Peyer's patch (tissue), 4 donors: Measurements from ENCODE around the gene RALGPS2. TPM values are rescaled to one million over a fixed set of nuclear protein-coding genes. Genes with fewer than 3 reads are reported as not detected.

Experiments
- DNase-seq, 3 donors: peaks; one replicate each; pipeline ENCODE4 v3.0.0-alpha.2; 2017 to 2019
- H3K27ac ChIP-seq, 4 donors: fragments of 200-600 bp; sonication (generic); one replicate each; pipeline ENCODE4 v1.5.1; 2016 to 2019
- H3K27me3 ChIP-seq, 2 donors: fragments of 200-600 bp; sonication (generic); one replicate each; pipeline ENCODE4 v1.5.1; 2019
- H3K36me3 ChIP-seq, 3 donors: fragments of 200-600 bp; sonication (generic); one replicate each; pipeline ENCODE4 v1.5.1; 2016 to 2019
- H3K4me1 ChIP-seq, 4 donors: fragments of 200-600 bp; sonication (generic); one replicate each; pipeline ENCODE4 v1.5.1; 2016 to 2019
- H3K4me3 ChIP-seq, 4 donors: fragments of 200-600 bp; sonication (generic); 1 replicate in 3 of 4; 2 replicates in 1 of 4; pipeline ENCODE4 v1.5.1; 2016 to 2019; ENCODE audit warnings: mild to moderate bottlenecking in 1 of 4
- H3K9me3 ChIP-seq, 4 donors: fragments of 200-600 bp; sonication (generic); one replicate each; pipeline ENCODE4 v1.5.1; 2016 to 2019; ENCODE audit warnings: mild to moderate bottlenecking in 1 of 4
- CTCF ChIP-seq, 6 experiments: fragments of 450-650 bp in 4 of 6; fragments of 200-600 bp in 2 of 6; sonication (generic) in 1 of 6; IDR thresholded peaks; one replicate each; pipeline ENCODE4 v1.5.1; 2017 to 2019; ENCODE audit warnings: antibody characterized with exemption in 6 of 6, mild to moderate bottlenecking in 3 of 6, moderate library complexity in 1 of 6
- POLR2A ChIP-seq, 2 donors: fragments of 450-650 bp; IDR thresholded peaks; one replicate each; pipeline ENCODE4 v1.5.1; 2017; ENCODE audit warnings: antibody characterized with exemption in 2 of 2, mild to moderate bottlenecking in 2 of 2, moderate library complexity in 2 of 2
- small RNA-seq, 2 donors: library from RNA; depleted of rRNA; stranded (forward); fragments of <200 nt; gene quantifications; one replicate each; pipeline ENCODE3, GENCODE V24; 2016
- total RNA-seq, 4 donors: library from RNA; depleted of rRNA; stranded (reverse); fragments of >200 nt; gene quantifications; one replicate each; pipeline ENCODE4 v1.1.0, GENCODE V29; 2016

Gene RALGPS2
- total RNA-seq, 4 donors from 2014 or later, result 25.8 to 102 (median 40.6) TPM

GRCh38 chr1:178964469-178965330, 239.7 kb downstream of the RALGPS2 start:
- no peak for DNase-seq
- Histone ChIP-seq H3K4me1 (no peaks in the 10 kb centered on the region), H3K27ac (no peak overlapping the region), H3K9me3 (no peaks in the 10 kb centered on the region), H3K36me3 (no peaks in the 10 kb centered on the region), H3K4me3 (no peak overlapping the region), H3K27me3 (no peaks in the 10 kb centered on the region)
- no peak for TF ChIP-seq CTCF (IDR thresholded peaks at IDR 0.05)
- TF ChIP-seq POLR2A (IDR thresholded peaks at IDR 0.05), result no peak

- no peaks in the 10 kb centered on the region for H3K36me3 ChIP-seq
- H3K27me3 ChIP-seq, result no peaks in the 10 kb centered on the region
- no peaks in the 10 kb centered on the region for H3K4me1 ChIP-seq
- H3K27ac ChIP-seq, result no peak overlapping the region
- DNase-seq, result no peak
- TF ChIP-seq CTCF (IDR thresholded peaks at IDR 0.05) (no peak), POLR2A (IDR thresholded peaks at IDR 0.05) (no peak)
- H3K9me3 ChIP-seq, result no peaks in the 10 kb centered on the region
- no peak overlapping the region for H3K4me3 ChIP-seq
These were observed 241.3 kb downstream of the RALGPS2 start for GRCh38 chr1:178966312-178966711.

GRCh38 chr1:178969226-178969987, 244.4 kb downstream of the RALGPS2 start:
- no peaks in the 10 kb centered on the region for H3K36me3 ChIP-seq
- no peak overlapping the region for H3K27ac ChIP-seq
- no peak overlapping the region for H3K4me3 ChIP-seq
- DNase-seq, result no peak
- no peak for TF ChIP-seq CTCF (IDR thresholded peaks at IDR 0.05)
- TF ChIP-seq POLR2A (IDR thresholded peaks at IDR 0.05), result no peak
- H3K27me3 ChIP-seq, result no peaks in the 10 kb centered on the region
- H3K4me1 ChIP-seq, result no peaks in the 10 kb centered on the region
- H3K9me3 ChIP-seq, result no peaks in the 10 kb centered on the region

- H3K9me3 ChIP-seq, result no peaks in the 10 kb centered on the region
- H3K27me3 ChIP-seq, result no peaks in the 10 kb centered on the region
- no peaks in the 10 kb centered on the region for H3K36me3 ChIP-seq
- no peak for TF ChIP-seq POLR2A (IDR thresholded peaks at IDR 0.05)
- TF ChIP-seq CTCF (IDR thresholded peaks at IDR 0.05), result no peak
- no peak overlapping the region for H3K4me3 ChIP-seq
- no peak overlapping the region for H3K27ac ChIP-seq
- H3K4me1 ChIP-seq, result no peaks in the 10 kb centered on the region
- no peak for DNase-seq
These were observed 245.1 kb downstream of the RALGPS2 start for GRCh38 chr1:178970184-178970583.

Small RNAs within 50 kb of the gene (small RNA-seq; reads per million reads assigned to genes)
- gene MIR4424, result 0 reads per million in 2 donors
- gene RF00092, result 0 reads per million in 2 donors

Other genes starting within 250 kb of the RALGPS2 start
- not detected for gene CLEC20A, start 228.3 kb upstream of the RALGPS2 start, total RNA-seq
- gene TEX35, start 212.1 kb upstream of the RALGPS2 start, total RNA-seq, result not detected
- gene ANGPTL1, start 145.8 kb downstream of the RALGPS2 start, total RNA-seq, result 10 to 100 TPM in 3 of 4 donors, 1 to 10 TPM in 1; 7.2 to 17.0 (median 13.9) TPM